ENCODE results near the gene OR10R2.

DNA sequence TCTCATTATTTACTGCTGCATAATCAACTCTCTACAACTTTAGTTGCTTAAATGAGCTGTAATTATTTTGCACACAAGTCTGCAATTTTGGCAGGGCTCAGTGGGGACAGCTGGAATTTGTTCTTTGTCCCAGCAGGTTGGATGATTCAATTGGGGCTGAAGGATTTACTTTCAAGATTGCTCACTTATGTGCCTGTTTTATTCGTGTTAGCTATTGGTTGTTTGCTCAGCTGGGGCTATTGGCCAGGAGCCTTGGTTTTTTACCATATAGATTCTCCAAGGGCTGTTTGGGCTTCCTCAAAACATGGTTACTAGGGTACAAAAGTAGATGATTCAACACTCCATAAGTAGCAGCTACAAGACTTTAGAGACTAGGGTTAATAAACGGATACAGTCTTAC, 13.4 kb downstream of the OR10R2 start:
- TF ChIP-seq, protein P1, sequence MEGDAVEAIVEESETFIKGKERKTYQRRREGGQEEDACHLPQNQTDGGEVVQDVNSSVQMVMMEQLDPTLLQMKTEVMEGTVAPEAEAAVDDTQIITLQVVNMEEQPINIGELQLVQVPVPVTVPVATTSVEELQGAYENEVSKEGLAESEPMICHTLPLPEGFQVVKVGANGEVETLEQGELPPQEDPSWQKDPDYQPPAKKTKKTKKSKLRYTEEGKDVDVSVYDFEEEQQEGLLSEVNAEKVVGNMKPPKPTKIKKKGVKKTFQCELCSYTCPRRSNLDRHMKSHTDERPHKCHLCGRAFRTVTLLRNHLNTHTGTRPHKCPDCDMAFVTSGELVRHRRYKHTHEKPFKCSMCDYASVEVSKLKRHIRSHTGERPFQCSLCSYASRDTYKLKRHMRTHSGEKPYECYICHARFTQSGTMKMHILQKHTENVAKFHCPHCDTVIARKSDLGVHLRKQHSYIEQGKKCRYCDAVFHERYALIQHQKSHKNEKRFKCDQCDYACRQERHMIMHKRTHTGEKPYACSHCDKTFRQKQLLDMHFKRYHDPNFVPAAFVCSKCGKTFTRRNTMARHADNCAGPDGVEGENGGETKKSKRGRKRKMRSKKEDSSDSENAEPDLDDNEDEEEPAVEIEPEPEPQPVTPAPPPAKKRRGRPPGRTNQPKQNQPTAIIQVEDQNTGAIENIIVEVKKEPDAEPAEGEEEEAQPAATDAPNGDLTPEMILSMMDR (IDR thresholded peaks at IDR 0.05) = no peak
- TF ChIP-seq EP300 (IDR thresholded peaks at IDR 0.05) = no peak

Measured in ovary (tissue), 3 donors.